ENCODE results near the gene MIER2.

DNA sequence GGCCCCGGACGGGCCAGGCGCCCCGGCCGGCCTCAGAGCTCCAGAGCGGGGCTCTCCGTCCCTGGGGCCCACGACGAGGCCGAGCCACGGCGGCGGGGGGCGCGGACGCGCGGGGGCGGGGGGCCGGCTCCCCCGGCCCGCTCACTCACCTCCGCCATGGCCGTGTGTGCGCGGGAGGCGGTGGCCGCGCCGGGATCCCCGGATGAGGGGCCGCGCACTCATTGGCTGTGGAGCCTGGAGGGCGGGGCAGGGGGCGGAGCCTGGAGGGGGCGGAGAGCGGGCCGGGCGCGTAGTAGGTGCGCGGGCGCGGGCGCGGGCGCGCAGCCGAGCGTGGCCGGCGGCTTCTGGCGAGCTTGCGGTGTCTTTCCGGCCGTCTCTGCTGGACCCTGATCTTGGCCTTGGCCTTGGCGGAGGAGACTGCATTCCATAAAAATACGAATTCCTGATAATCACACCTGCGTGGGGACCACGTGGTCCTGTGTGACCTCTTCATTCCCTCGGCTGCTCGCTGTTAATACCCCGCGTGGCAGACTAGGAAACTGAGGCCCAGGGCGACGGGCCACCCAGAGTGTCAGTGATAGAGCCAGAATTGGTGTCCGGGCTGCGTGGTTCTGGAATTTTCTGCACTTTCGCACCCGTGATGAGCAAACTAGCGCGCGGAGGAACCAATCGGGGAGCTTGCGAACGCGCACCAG is at the start of gene MIER2:
- TF ChIP-seq CTCF (IDR thresholded peaks at IDR 0.05) (no peak), KDM5A (IDR thresholded peaks at IDR 0.05) (no peak), POLR2A (IDR thresholded peaks at IDR 0.05; ENCODE audit: low read length) (peak; percentile 79)

Data from A549 (cell line).